CD8-positive, alpha-beta memory T cell (primary cell): ENCODE measurements around the gene FNBP1. TPM values are rescaled to one million over a fixed set of nuclear protein-coding genes. Genes with fewer than 3 reads are reported as not detected.

Experiments used
- CTCF ChIA-PET: fragments of 350-600 bp; sonication (Branson Sonifier 250); formaldehyde crosslinking; loops from one replicate; lab custom pipeline; 2021; ENCODE audit warnings: antibody characterized with exemption; lab: Charles Lee
- POLR2A ChIA-PET: fragments of 350-600 bp; sonication (Branson Sonifier 250); formaldehyde crosslinking; loops from one replicate; lab custom pipeline; 2021; ENCODE audit warnings: antibody characterized with exemption; lab: Charles Lee
- DNase-seq, 5 donors: peaks; one replicate each; pipeline versions ENCODE4 v3.0.0 to v3.0.0-alpha.2; 2020 to 2022; ENCODE audit warnings: mixed read lengths in 1 of 5
- H3K27ac ChIP-seq: one replicate; pipeline ENCODE4 v1.7.0; 2013; ENCODE audit warnings: low read depth, mild to moderate bottlenecking, low read length, moderate library complexity
- H3K27me3 ChIP-seq: 2 replicates; pipeline ENCODE4 v1.7.0; 2013; ENCODE audit warnings: low read length, mild to moderate bottlenecking; ENCODE audit not compliant: insufficient read depth, poor library complexity, severe bottlenecking
- H3K36me3 ChIP-seq: 2 replicates; pipeline ENCODE4 v1.7.0; 2013; ENCODE audit warnings: mild to moderate bottlenecking, low read length, moderate library complexity; ENCODE audit not compliant: insufficient read depth
- H3K4me1 ChIP-seq: 2 replicates; pipeline ENCODE4 v1.7.0; 2013; ENCODE audit warnings: mild to moderate bottlenecking, low read length, moderate library complexity; ENCODE audit not compliant: insufficient read depth
- H3K4me3 ChIP-seq: 2 replicates; pipeline ENCODE4 v1.7.0; 2013; ENCODE audit warnings: mild to moderate bottlenecking, low read length
- H3K9me3 ChIP-seq: 2 replicates; pipeline ENCODE4 v1.7.0; 2013; ENCODE audit warnings: mild to moderate bottlenecking, low read length
- H3K27ac Mint-ChIP-seq, 8 donors: one replicate each; pipeline ENCODE4 v1.8.0; 2020 to 2021; ENCODE audit warnings: mixed read lengths in 8 of 8, mild to moderate bottlenecking in 6 of 8, inconsistent platforms in 3 of 8, moderate library complexity in 3 of 8
- H3K27me3 Mint-ChIP-seq, 2 donors: one replicate each; pipeline ENCODE4 v1.8.0; 2020 to 2021; ENCODE audit warnings: mixed read lengths in 2 of 2, mild to moderate bottlenecking in 1 of 2, moderate library complexity in 1 of 2
- H3K36me3 Mint-ChIP-seq, 3 donors: one replicate each; pipeline ENCODE4 v1.8.0; 2020 to 2021; ENCODE audit warnings: mixed read lengths in 3 of 3, inconsistent platforms in 1 of 3, mild to moderate bottlenecking in 1 of 3
- H3K4me1 Mint-ChIP-seq, 3 donors: one replicate each; pipeline ENCODE4 v1.8.0; 2020 to 2021; ENCODE audit warnings: mixed read lengths in 3 of 3, inconsistent platforms in 1 of 3, mild to moderate bottlenecking in 1 of 3
- H3K4me3 Mint-ChIP-seq, 7 donors: one replicate each; pipeline ENCODE4 v1.8.0; 2020 to 2021; ENCODE audit warnings: mixed read lengths in 7 of 7, mild to moderate bottlenecking in 6 of 7, moderate library complexity in 4 of 7, inconsistent platforms in 2 of 7
- H3K9me3 Mint-ChIP-seq, 5 donors: one replicate each; pipeline ENCODE4 v1.8.0; 2020 to 2022; ENCODE audit warnings: mixed read lengths in 5 of 5, mild to moderate bottlenecking in 3 of 5, moderate library complexity in 2 of 5, inconsistent platforms in 1 of 5
- polyA plus RNA-seq: library from polyadenylated mRNA; unstranded; fragments of 300-500 nt; fragmentation: Illumina TruSeq; gene quantifications from one replicate; pipeline ENCODE4 v1.2.3, GENCODE V29; 2021
- total RNA-seq, 2 experiments: library from RNA; stranded (reverse); gene quantifications; one replicate each; pipeline ENCODE4 v1.2.3, GENCODE V29; 2021

The FNBP1 gene
- total and polyA plus RNA-seq, 3 experiments from 2014 or later: 176 to 230 (median 226) TPM

GRCh38 chr9:129932303-129933151, 110.5 kb downstream of the FNBP1 start:
- peaks cover 47 to 74% (median 69%) of the 10 kb centered on the region in 3 donors for H3K4me1 Mint-ChIP-seq

GRCh38 chr9:129930743-129931142, 112.2 kb downstream of the FNBP1 start:
- Histone ChIP-seq H3K27ac (peak overlapping the region; percentile 28), H3K4me1 (peaks cover 50% of the 10 kb centered on the region), H3K36me3 (peaks cover 19% of the 10 kb centered on the region), H3K27me3 (no peaks in the 10 kb centered on the region), H3K9me3 (no peaks in the 10 kb centered on the region), H3K4me3 (no peak overlapping the region)
- peak in 2 of 5 donors; percentile 8 to 34 for DNase-seq
- Mint-ChIP-seq H3K27ac (peak overlapping the region; percentile 85 to 96 (median 90)), H3K9me3 (no peaks in the 10 kb centered on the region), H3K27me3 (no peaks in the 10 kb centered on the region), H3K4me1 (peaks cover 47 to 62% (median 59%) of the 10 kb centered on the region in 3 donors), H3K36me3 (peaks cover 0 to 58% (median 10%) of the 10 kb centered on the region in 3 donors), H3K4me3 (peak overlapping the region; percentile 52 to 81 (median 67))
- POLR2A ChIA-PET: interaction anchor here (1.0 kb wide), 1 partner anchor 41 kb away, joined by 3 read pairs; no protein-coding TSS in a partner anchor
- CTCF ChIA-PET: interaction anchor here (1.1 to 1.3 kb wide), 2 partner anchors 18 to 38 kb away, joined by 3 to 4 read pairs; no protein-coding TSS in a partner anchor

More at GRCh38 chr9:129932303-129933151, 110.5 kb downstream of the FNBP1 start:
- DNase-seq: no peak
- Histone ChIP-seq H3K9me3 (no peaks in the 10 kb centered on the region), H3K27ac (no peak overlapping the region), H3K4me1 (peaks cover 54% of the 10 kb centered on the region), H3K27me3 (no peaks in the 10 kb centered on the region), H3K36me3 (peaks cover 8% of the 10 kb centered on the region), H3K4me3 (no peak overlapping the region)
- no peaks in the 10 kb centered on the region for H3K9me3 Mint-ChIP-seq
- ChIA-PET CTCF (interaction anchor here (1.0 to 2.1 kb wide), 7 partner anchors 9 to 107 kb away, joined by 3 to 6 read pairs (median 3); no protein-coding TSS in a partner anchor), POLR2A (interaction anchor here (0.6 to 1.8 kb wide), 6 partner anchors 13 to 121 kb away, joined by 3 to 7 read pairs (median 4); partner anchors contain the start of gene GPR107)
- H3K27ac Mint-ChIP-seq: peak overlapping the region; percentile 80 to 98 (median 94)
- H3K27me3 Mint-ChIP-seq: no peaks in the 10 kb centered on the region
- H3K4me3 Mint-ChIP-seq: peak overlapping the region; percentile 56 to 88 (median 70)
- peaks cover 0 to 51% (median 5%) of the 10 kb centered on the region in 3 donors for H3K36me3 Mint-ChIP-seq

GRCh38 chr9:129929496-129930125, 113.4 kb downstream of the FNBP1 start:
- Histone ChIP-seq H3K27ac (no peak overlapping the region), H3K9me3 (no peaks in the 10 kb centered on the region), H3K36me3 (peaks cover 23% of the 10 kb centered on the region), H3K4me1 (peaks cover 44% of the 10 kb centered on the region), H3K4me3 (no peak overlapping the region), H3K27me3 (no peaks in the 10 kb centered on the region)
- Mint-ChIP-seq H3K4me3 (peak overlapping the region in 3 of 7 donors; percentile 8 to 28 (median 20)), H3K27me3 (no peaks in the 10 kb centered on the region), H3K27ac (peak overlapping the region in 7 of 8 donors; percentile 6 to 89 (median 65)), H3K9me3 (no peaks in the 10 kb centered on the region), H3K4me1 (peaks cover 44 to 51% (median 47%) of the 10 kb centered on the region in 3 donors), H3K36me3 (peaks cover 2 to 65% (median 10%) of the 10 kb centered on the region in 3 donors)
- ChIA-PET POLR2A (interaction anchor here (0.7 to 1.0 kb wide), 2 partner anchors 42 to 339 kb away, joined by 3 to 5 read pairs; no protein-coding TSS in a partner anchor), CTCF (interaction anchor here (1.1 to 1.3 kb wide), 2 partner anchors 20 to 37 kb away, joined by 3 to 4 read pairs; no protein-coding TSS in a partner anchor)
- DNase-seq: no peak

- POLR2A ChIA-PET: no interaction called here
- H3K4me3 Mint-ChIP-seq: no peak overlapping the region
- H3K27ac Mint-ChIP-seq: peak overlapping the region in 3 of 8 donors; percentile 8 to 84 (median 81)
Measured at GRCh38 chr9:129923589-129923988, 119.4 kb downstream of the FNBP1 start.

GRCh38 chr9:129921905-129922304, 121.1 kb downstream of the FNBP1 start:
- Histone ChIP-seq H3K27me3 (no peaks in the 10 kb centered on the region), H3K36me3 (peaks cover 34% of the 10 kb centered on the region), H3K4me3 (no peak overlapping the region), H3K27ac (no peak overlapping the region), H3K4me1 (no peaks in the 10 kb centered on the region), H3K9me3 (no peaks in the 10 kb centered on the region)
- POLR2A ChIA-PET: interaction anchor here (0.5 kb wide), 1 partner anchor 17 kb away, joined by 3 read pairs; no protein-coding TSS in a partner anchor
- H3K36me3 Mint-ChIP-seq: peaks cover 6 to 87% (median 16%) of the 10 kb centered on the region in 3 donors
- H3K4me1 Mint-ChIP-seq: peaks cover 19 to 50% (median 45%) of the 10 kb centered on the region in 3 donors
- CTCF ChIA-PET: no interaction called here
- H3K27me3 Mint-ChIP-seq: peaks cover 0 to 2% of the 10 kb centered on the region in 2 donors
- H3K27ac Mint-ChIP-seq: peak overlapping the region in 5 of 8 donors; percentile 7 to 72 (median 49)
- H3K9me3 Mint-ChIP-seq: no peaks in the 10 kb centered on the region
- no peak for DNase-seq
- no peak overlapping the region for H3K4me3 Mint-ChIP-seq

More at GRCh38 chr9:129923589-129923988, 119.4 kb downstream of the FNBP1 start:
- H3K9me3 ChIP-seq: no peaks in the 10 kb centered on the region
- Mint-ChIP-seq H3K36me3 (peaks cover 6 to 84% (median 16%) of the 10 kb centered on the region in 3 donors), H3K4me1 (peaks cover 15 to 36% (median 34%) of the 10 kb centered on the region in 3 donors), H3K27me3 (peaks cover 0 to 2% of the 10 kb centered on the region in 2 donors), H3K9me3 (no peaks in the 10 kb centered on the region)
- H3K36me3 ChIP-seq: peaks cover 39% of the 10 kb centered on the region
- H3K27ac ChIP-seq: no peak overlapping the region
- H3K4me3 ChIP-seq: no peak overlapping the region
- CTCF ChIA-PET: interaction anchor here (1.0 to 2.1 kb wide), 2 partner anchors 9 to 44 kb away, joined by 3 to 6 read pairs; no protein-coding TSS in a partner anchor
- no peaks in the 10 kb centered on the region for H3K27me3 ChIP-seq
- H3K4me1 ChIP-seq: no peaks in the 10 kb centered on the region
- no peak for DNase-seq

- Mint-ChIP-seq H3K36me3 (peaks cover 6 to 82% (median 22%) of the 10 kb centered on the region in 3 donors), H3K4me1 (peaks cover 22 to 59% (median 55%) of the 10 kb centered on the region in 3 donors)
- POLR2A ChIA-PET: interaction anchor here (0.8 kb wide), 1 partner anchor 51 kb away, joined by 3 read pairs; no protein-coding TSS in a partner anchor
Measured at GRCh38 chr9:129919841-129920240, 123.1 kb downstream of the FNBP1 start.

GRCh38 chr9:129919277-129919676, 123.7 kb downstream of the FNBP1 start:
- H3K27me3 Mint-ChIP-seq: peaks cover 0 to 2% of the 10 kb centered on the region in 2 donors
- no peak overlapping the region for H3K27ac ChIP-seq
- peak overlapping the region in 3 of 7 donors; percentile 15 to 33 (median 17) for H3K4me3 Mint-ChIP-seq
- no peak for DNase-seq
- peak overlapping the region in 7 of 8 donors; percentile 26 to 88 (median 70) for H3K27ac Mint-ChIP-seq
- H3K9me3 ChIP-seq: no peaks in the 10 kb centered on the region
- CTCF ChIA-PET: no interaction called here
- peaks cover 19 to 56% (median 55%) of the 10 kb centered on the region in 3 donors for H3K4me1 Mint-ChIP-seq
- no peaks in the 10 kb centered on the region for H3K27me3 ChIP-seq
- H3K4me3 ChIP-seq: no peak overlapping the region
- H3K4me1 ChIP-seq: no peaks in the 10 kb centered on the region
- no peaks in the 10 kb centered on the region for H3K9me3 Mint-ChIP-seq
- POLR2A ChIA-PET: interaction anchor here (0.6 to 0.8 kb wide), 4 partner anchors 11 to 258 kb away, joined by 3 read pairs; no protein-coding TSS in a partner anchor
- peaks cover 26% of the 10 kb centered on the region for H3K36me3 ChIP-seq
- peaks cover 0 to 78% (median 22%) of the 10 kb centered on the region in 3 donors for H3K36me3 Mint-ChIP-seq

More at GRCh38 chr9:129919841-129920240, 123.1 kb downstream of the FNBP1 start:
- Mint-ChIP-seq H3K4me3 (peak overlapping the region in 3 of 7 donors; percentile 17 to 43 (median 28)), H3K27me3 (peaks cover 0 to 2% of the 10 kb centered on the region in 2 donors), H3K27ac (peak overlapping the region in 6 of 8 donors; percentile 43 to 88 (median 73)), H3K9me3 (no peaks in the 10 kb centered on the region)
- Histone ChIP-seq H3K27me3 (no peaks in the 10 kb centered on the region), H3K4me3 (no peak overlapping the region), H3K36me3 (peaks cover 32% of the 10 kb centered on the region), H3K27ac (no peak overlapping the region), H3K9me3 (no peaks in the 10 kb centered on the region), H3K4me1 (no peaks in the 10 kb centered on the region)
- no peak for DNase-seq
- CTCF ChIA-PET: no interaction called here
